ENCODE data around the gene OR2L2.
"Not testable (repeated sequence)": the region's sequence is repeated elsewhere in the genome, so short reads cannot be mapped to it uniquely, and the experiment has no call there.

OR2L2 gene, protein sequence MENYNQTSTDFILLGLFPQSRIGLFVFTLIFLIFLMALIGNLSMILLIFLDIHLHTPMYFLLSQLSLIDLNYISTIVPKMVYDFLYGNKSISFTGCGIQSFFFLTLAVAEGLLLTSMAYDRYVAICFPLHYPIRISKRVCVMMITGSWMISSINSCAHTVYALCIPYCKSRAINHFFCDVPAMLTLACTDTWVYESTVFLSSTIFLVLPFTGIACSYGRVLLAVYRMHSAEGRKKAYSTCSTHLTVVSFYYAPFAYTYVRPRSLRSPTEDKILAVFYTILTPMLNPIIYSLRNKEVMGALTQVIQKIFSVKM

GRCh38 chr1:248029770-248030169 lies at the start of gene OR2L2:
TSS of gene OR2L2 (plus strand) at chr1:248030070. CDS start at chr1:248038268, 8,198 bp downstream.
- no peak for DNase-seq

- no peak for DNase-seq
Observed at GRCh38 chr1:247992986-247993385, 36.9 kb upstream of the OR2L2 start.

DNA sequence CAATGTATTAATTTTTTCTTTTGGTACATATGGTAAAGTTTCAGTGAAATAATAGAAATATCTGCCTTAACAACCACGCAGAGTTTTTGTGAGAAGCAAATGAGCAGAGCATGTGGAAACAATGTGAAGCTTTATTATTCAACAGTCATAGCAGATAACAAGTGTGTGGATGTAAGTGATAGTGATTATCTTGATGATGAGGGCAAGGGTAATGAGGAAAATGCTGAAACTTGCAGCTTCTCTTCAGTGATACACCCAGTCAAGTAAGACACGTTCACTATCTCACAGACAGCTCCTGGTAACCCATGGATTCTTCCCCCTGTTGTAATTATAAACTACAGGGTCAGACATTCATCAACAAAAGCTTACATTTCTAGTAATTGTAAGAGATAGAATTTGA lies 31.1 kb upstream of the OR2L2 start:
- no peak for DNase-seq

- DNase-seq, result no peak
Observed at GRCh38 chr1:248000169-248000568, 29.7 kb upstream of the OR2L2 start.

DNA sequence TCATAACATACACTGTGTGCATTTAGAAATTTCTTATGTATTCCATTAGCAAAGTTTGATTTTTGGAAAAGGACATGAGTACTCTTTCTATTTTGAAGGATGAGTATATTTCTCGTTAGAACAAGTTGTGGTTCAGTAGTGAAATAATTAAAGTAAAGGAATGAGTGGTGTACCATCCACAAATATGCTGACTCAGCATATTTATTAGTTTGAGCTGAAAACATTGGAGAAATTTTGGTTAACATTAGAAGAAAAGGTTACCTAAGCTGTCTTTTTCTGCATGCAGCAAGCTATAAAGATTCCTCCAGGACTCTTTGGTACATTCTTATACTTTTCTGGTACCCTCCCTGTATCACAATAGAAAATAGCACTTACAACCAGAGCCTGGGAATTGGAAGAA lies 22.1 kb upstream of the OR2L2 start:
- no peak for DNase-seq

DNA sequence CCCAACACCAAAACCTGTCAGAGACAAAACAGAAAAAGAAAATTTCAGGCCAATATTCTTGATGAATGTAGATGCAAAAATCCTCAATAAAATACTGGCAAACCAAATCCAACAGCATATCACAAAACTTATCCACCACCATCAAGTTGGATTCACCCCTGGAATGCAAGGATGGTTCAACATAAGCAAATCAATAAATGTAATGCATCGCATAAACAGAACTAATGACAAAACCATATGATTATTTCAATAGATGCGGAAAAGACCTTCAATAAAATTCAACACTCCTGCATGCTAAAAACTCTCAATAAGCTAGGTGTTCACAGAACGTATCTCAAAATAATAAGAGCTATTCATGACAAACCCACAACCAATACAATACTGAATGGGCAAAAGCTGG lies 20.2 kb upstream of the OR2L2 start:
- DNase-seq, result no peak

DNA sequence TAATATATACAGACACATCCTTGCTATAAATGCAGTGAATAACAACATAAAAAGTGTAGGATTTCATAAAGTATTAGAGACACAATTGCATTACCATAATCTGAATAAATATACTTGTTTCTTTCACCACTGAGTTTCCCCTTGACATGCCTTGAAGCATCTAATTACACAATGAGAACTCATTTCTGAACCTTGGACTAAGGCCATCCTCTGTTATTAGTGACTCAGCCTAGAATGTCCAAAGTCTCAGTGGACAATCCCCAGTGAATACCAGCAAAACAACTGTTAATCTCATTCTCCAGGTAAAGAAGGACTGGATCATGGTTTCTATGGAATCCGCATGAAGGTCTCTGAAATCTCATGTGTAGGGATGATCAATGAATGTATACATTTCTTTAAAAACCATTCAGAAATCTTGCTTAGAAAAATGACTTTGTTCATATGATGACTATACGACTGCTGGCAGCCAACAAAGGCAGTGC lies 16.6 kb upstream of the OR2L2 start, which contains the start of gene OR2L5:
OR2L5 (plus strand) TSS at position 432 of the 482 bp plus-strand sequence. CDS start 8,288 bp downstream, outside the sequence.
- DNase-seq, result no peak

GRCh38 chr1:248015803-248016202 lies 14.1 kb upstream of the OR2L2 start:
- no peak for DNase-seq

DNA sequence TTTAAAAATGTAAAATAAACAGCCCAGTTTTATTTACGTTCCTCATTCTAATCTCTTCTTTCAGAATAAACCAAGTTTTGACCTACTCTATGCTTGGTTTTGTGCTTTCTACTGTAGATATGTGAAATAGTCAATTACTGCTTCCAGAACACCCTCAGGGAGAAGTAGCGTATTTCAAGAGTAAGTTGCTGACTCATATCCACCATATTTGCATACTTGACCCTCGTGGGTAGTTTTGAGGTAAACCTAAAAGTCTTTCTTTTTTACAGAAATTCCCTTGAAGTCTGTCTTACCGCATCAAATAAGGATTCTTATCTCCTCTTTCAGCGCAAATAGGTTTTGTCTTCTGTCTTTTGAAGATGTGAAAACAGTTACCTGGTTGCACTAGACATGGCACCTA lies 15.3 kb downstream of the OR2L2 start:
- no peak for DNase-seq

DNA sequence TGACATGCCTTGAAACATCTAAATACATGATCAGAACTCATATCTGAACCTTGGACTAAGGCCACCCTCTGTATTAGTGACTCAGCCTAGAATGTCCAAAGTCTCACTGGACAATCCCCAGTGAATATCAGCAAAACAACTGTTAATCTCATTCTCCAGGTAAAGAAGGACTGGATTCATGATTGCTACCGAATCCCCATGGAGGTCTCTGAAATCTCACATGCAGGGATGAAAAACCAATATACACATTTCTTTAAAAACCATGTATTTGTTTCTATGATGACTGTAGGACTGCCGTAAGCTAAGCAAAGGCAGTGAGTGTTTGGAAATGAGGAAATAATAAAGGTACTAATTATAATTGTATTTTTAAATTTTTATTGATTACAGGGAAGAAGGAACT lies 16.7 kb downstream of the OR2L2 start, which contains the start of gene OR2L3:
OR2L3 (plus strand) TSS at position 301 of the 400 bp plus-strand sequence. CDS start 13,846 bp downstream, outside the sequence.
- DNase-seq, result no peak

DNA sequence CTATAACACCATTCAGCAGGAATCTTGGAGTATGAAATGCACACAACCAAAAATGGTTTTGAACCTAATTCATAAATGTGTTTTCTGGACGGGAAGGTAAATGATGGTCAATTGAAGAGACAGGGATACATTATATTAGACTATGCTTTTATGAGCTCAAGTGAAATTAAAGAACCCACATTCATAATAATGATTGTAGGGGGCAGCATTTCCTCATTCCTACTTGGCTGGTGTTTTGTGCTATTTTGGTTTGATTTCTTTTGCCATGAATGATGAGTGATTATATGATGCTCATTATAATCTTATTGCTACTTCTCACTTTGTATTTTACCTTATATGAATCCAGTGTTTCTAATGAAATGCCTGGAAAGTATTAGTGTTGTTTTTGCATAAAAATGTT lies 17.1 kb downstream of the OR2L2 start:
- DNase-seq, result no peak

- no peak for DNase-seq
Observed at GRCh38 chr1:248054671-248055070, 24.8 kb downstream of the OR2L2 start.

GRCh38 chr1:248055261-248055660 lies 25.4 kb downstream of the OR2L2 start:
- no peak for DNase-seq

GRCh38 chr1:248065071-248065470 lies 35.2 kb downstream of the OR2L2 start:
- DNase-seq, result no peak

DNA sequence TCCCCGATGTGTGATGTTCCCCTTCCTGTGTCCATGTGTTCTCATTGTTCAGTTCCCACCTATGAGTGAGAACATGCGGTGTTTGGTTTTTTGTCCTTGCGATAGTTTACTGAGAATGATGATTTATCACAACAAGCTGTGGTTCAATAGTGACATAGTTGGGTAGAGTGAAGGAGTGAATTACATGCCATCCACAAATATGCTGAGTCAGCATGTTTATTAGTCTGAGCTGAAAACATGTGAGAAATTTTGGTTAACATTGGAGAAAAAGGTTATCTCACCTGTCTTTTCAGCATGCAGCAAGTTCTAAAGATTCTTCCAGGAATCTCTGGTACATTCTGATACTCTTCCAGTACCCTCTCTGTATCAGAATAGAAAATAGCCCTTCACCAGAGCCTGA lies 35.7 kb downstream of the OR2L2 start:
- no peak for DNase-seq

- DNase-seq, result not testable (repeated sequence)
Observed at GRCh38 chr1:248083864-248084263, 54.0 kb downstream of the OR2L2 start.

All from islet precursor cell (in vitro differentiated cells).